Parathyroid adenoma (tissue), 2 donors: Measurements from ENCODE around the gene MROH2B.

ENCODE experiments used
- H2AFZ ChIP-seq: fragments of 300-600 bp; sonication (generic); one replicate; pipeline ENCODE4 v1.7.0; 2017; ENCODE audit warnings: antibody characterized with exemption, mild to moderate bottlenecking
- H3K27ac ChIP-seq: fragments of 300-600 bp; sonication (generic); one replicate; pipeline ENCODE4 v1.7.0; 2017
- H3K27me3 ChIP-seq: fragments of 300-600 bp; sonication (generic); one replicate; pipeline ENCODE4 v1.7.0; 2017; ENCODE audit warnings: low read length; ENCODE audit not compliant: control insufficient read depth, insufficient read depth
- H3K36me3 ChIP-seq: fragments of 300-600 bp; sonication (generic); one replicate; pipeline ENCODE4 v1.7.0; 2017; ENCODE audit warnings: low read length; ENCODE audit not compliant: control insufficient read depth, insufficient read depth
- H3K4me1 ChIP-seq: fragments of 300-600 bp; sonication (generic); one replicate; pipeline ENCODE4 v1.7.0; 2017; ENCODE audit warnings: control low read depth
- H3K4me2 ChIP-seq: fragments of 300-600 bp; sonication (generic); one replicate; pipeline ENCODE4 v1.7.0; 2017; ENCODE audit warnings: low read length
- H3K4me3 ChIP-seq: fragments of 300-600 bp; sonication (generic); one replicate; pipeline ENCODE4 v1.7.0; 2017; ENCODE audit warnings: low read depth, low read length
- H3K79me2 ChIP-seq: fragments of 300-600 bp; sonication (generic); one replicate; pipeline ENCODE4 v1.7.0; 2017; ENCODE audit warnings: control low read depth
- H3K9ac ChIP-seq: fragments of 300-600 bp; sonication (generic); one replicate; pipeline ENCODE4 v1.7.0; 2017; ENCODE audit warnings: mild to moderate bottlenecking
- H3K9me3 ChIP-seq: fragments of 300-600 bp; sonication (generic); one replicate; pipeline ENCODE4 v1.7.0; 2017; ENCODE audit warnings: low read length; ENCODE audit not compliant: control insufficient read depth
- CTCF ChIP-seq: fragments of 300-600 bp; sonication (generic); IDR thresholded peaks from one replicate; pipeline ENCODE4 v1.7.0; 2017; ENCODE audit warnings: antibody characterized with exemption, mild to moderate bottlenecking
- donor health status: primary hyperparathyroidism.

Gene MROH2B

GRCh38 chr5:40976041-40976440, 95.1 kb downstream of the MROH2B start:
- no peak overlapping the region for H3K4me2 ChIP-seq
- no peaks in the 10 kb centered on the region for H3K9me3 ChIP-seq
- no peaks in the 10 kb centered on the region for H3K27me3 ChIP-seq
- no peak overlapping the region for H3K27ac ChIP-seq
- H3K9ac ChIP-seq, result no peak overlapping the region
- peaks cover 3% of the 10 kb centered on the region for H3K4me1 ChIP-seq
- no peak overlapping the region for H3K4me3 ChIP-seq
- TF ChIP-seq CTCF, result no peak
- no peak overlapping the region for H2AFZ ChIP-seq
- H3K79me2 ChIP-seq, result no peaks in the 10 kb centered on the region
- H3K36me3 ChIP-seq, result no peaks in the 10 kb centered on the region

GRCh38 chr5:40973364-40974004, 97.7 kb downstream of the MROH2B start:
- no peak for TF ChIP-seq CTCF
- Histone ChIP-seq H3K9ac (no peak overlapping the region), H3K27ac (no peak overlapping the region), H3K9me3 (no peaks in the 10 kb centered on the region), H3K27me3 (no peaks in the 10 kb centered on the region), H3K4me2 (peak overlapping the region; percentile 51), H3K4me3 (no peak overlapping the region), H3K36me3 (no peaks in the 10 kb centered on the region), H3K4me1 (peaks cover 3% of the 10 kb centered on the region), H3K79me2 (no peaks in the 10 kb centered on the region), H2AFZ (no peak overlapping the region)

DNA sequence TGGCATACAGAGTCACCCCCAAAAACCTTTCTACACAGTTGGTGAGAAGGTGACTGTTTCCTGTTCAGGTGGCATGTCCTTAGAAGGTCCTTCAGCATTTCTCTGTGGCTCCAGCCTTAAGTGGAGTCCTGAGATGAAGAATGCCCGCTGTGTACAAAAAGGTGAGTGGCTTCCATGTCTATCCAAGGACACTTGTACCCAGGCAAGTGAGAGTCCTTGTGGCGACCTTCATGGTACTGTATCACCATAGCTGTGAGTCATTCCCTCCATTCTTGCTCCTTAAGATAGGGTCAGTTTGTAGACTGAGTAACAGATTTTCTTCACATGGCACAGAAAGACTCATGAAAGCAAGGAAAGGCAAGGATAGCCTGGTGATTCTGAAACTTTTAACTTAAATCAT, 98.7 kb downstream of the MROH2B start:
- Histone ChIP-seq H3K27ac (no peak overlapping the region), H3K36me3 (no peaks in the 10 kb centered on the region), H3K4me1 (peaks cover 3% of the 10 kb centered on the region), H3K27me3 (no peaks in the 10 kb centered on the region), H2AFZ (no peak overlapping the region), H3K4me2 (no peak overlapping the region), H3K9me3 (no peaks in the 10 kb centered on the region), H3K79me2 (no peaks in the 10 kb centered on the region), H3K4me3 (no peak overlapping the region), H3K9ac (no peak overlapping the region)
- TF ChIP-seq CTCF, result no peak

DNA sequence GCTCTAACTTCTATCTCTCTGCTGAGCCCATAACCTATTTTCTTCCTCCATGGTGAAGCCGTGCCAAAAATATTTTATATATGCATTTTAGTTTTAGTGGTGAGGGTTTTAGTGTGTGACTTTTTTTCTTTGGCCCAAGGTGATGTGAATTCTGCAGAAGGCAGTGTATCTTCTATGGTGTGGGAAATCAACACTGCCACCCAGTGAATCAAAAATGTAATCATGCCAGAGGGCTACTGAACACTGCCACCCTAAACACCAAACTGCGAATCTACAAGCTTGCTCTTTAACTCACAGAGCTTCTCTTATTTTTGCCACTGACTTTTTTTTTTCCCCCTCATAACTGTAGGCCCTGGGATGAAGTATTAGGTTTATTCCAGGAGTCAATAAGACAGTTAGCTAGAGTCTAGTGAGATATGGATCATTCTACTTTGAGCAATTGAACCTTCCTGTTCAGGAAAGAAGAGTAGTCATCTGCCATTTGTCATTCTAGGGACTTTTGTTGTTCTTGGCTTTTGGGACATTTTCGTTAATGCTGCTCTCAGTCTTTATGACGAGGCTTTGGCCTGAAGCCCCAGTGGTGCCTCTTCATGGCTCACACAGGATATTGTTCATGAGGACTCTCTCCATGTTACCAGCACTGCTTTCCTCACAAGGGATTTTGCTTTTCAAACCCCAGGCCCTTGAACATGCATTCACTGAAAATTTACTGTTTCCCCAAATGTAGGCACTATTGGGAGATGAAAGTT, 108.8 kb downstream of the MROH2B start:
- peak overlapping the region; percentile 34 for H2AFZ ChIP-seq
- no peak overlapping the region for H3K27ac ChIP-seq
- H3K79me2 ChIP-seq, result no peaks in the 10 kb centered on the region
- H3K9ac ChIP-seq, result no peak overlapping the region
- H3K4me2 ChIP-seq, result no peak overlapping the region
- TF ChIP-seq CTCF, result peak; percentile 19
- no peak overlapping the region for H3K4me3 ChIP-seq
- H3K27me3 ChIP-seq, result no peaks in the 10 kb centered on the region
- no peaks in the 10 kb centered on the region for H3K9me3 ChIP-seq
- no peaks in the 10 kb centered on the region for H3K36me3 ChIP-seq
- H3K4me1 ChIP-seq, result no peaks in the 10 kb centered on the region
